Skin epidermis (tissue), 12 donors: ENCODE results near the gene PSMA5.

Source experiments
- H3K27ac ChIP-seq, 21 experiments: fragments of 200-600 bp; sonication (generic) in 11 of 21; one replicate each; pipeline ENCODE4 v1.5.0; 2020; ENCODE audit warnings: mild to moderate bottlenecking in 3 of 21, inconsistent platforms in 2 of 21, moderate library complexity in 2 of 21
- H3K4me3 ChIP-seq, 7 experiments: fragments of 200-600 bp; sonication (generic) in 2 of 7; one replicate each; pipeline ENCODE4 v1.5.0; 2020; ENCODE audit warnings: inconsistent platforms in 2 of 7, mild to moderate bottlenecking in 2 of 7, moderate library complexity in 1 of 7

The PSMA5 gene

GRCh38 chr1:109438798-109439297 lies 12.6 kb upstream of the PSMA5 start:
- Histone ChIP-seq H3K4me3 (no peak overlapping the region), H3K27ac (peak overlapping the region in 3 of 21 experiments; percentile 4 to 55 (median 24))

- Histone ChIP-seq H3K27ac (no peak overlapping the region), H3K4me3 (no peak overlapping the region)
These were observed 8.2 kb upstream of the PSMA5 start for GRCh38 chr1:109434484-109434883.

DNA sequence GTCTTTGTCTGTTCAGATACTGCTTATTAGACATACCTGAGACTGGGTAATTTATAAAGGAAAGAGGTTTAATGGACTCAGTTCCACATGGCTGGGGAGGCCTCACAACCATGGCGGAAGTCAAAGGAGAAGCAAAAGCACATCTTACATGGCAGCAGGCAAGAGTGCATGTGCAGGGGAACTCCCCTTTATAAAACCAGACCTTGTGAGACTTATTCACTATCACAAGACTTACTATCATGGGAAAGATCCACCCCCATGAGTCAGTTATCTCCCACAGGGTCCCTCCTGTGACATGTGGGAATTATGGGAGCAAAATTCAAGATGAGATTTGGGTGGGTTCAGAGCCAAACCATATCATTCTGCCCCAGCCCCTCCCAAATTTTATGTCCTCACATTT lies 7.1 kb upstream of the PSMA5 start:
- no peak overlapping the region for H3K4me3 ChIP-seq
- no peak overlapping the region for H3K27ac ChIP-seq

GRCh38 chr1:109432336-109432735 lies 6.1 kb upstream of the PSMA5 start:
- H3K4me3 ChIP-seq: no peak overlapping the region
- H3K27ac ChIP-seq: no peak overlapping the region

DNA sequence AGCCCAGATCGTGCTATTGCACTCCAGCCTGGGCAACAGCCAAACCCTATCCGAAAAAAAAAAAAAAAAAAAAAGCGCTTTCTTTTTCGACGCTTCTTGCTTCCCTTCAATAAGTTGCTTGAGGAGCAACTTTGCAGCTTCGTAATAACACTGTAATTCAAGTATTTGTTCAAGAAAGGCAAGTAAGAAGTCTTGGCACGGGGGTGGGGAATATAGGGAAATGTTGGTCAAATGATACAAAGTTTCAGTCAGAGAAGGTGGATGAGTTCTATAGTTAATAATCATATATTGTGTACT lies 871 bp upstream of the PSMA5 start:
- Histone ChIP-seq H3K4me3 (peak overlapping the region; percentile 71 to 97 (median 78)), H3K27ac (peak overlapping the region in 20 of 21 experiments; percentile 42 to 93 (median 86))

DNA sequence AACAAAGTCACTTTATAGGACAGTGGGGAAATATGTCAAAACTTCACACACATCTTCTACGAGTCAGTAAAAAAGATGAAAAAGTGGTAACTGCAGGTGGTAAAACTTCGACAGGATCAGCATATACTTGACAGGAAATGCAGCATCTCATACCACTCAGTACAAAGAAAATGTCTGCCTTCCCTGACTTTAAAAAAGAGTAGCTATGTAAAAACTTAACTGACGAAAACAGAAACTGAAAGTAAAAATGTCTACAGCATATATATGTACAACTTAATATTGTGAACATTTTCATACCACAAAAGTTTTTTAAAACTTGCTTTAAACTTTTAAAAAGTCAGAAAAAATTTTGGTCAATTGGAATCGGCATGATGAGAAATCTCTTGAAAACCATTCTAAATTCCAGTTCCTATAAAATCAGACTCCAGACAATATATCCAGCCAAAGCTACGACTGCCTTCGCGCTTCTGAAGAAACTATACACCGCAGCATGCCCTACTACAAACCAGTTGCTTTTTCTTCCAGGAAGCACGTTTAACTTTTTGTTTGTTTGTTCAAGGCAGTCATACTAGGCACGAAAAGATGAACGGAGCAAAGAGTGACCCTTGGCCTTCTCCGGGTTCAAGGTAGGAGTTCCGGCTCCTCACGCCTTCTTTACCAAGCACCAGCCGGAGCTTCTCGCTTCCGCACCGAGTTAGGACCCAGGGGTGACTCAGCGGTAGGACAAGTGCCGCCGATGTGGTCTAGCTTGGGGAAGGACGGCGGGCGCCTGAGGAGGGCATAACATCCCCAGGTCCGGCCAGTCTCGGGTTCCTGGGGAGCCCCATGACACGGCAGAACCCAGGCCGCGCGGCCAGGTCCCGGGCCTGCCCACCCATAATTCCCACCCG lies 612 bp downstream of the PSMA5 start:
- peak overlapping the region; percentile 71 to 97 (median 78) for H3K4me3 ChIP-seq
- H3K27ac ChIP-seq: peak overlapping the region; percentile 54 to 93 (median 87)

DNA sequence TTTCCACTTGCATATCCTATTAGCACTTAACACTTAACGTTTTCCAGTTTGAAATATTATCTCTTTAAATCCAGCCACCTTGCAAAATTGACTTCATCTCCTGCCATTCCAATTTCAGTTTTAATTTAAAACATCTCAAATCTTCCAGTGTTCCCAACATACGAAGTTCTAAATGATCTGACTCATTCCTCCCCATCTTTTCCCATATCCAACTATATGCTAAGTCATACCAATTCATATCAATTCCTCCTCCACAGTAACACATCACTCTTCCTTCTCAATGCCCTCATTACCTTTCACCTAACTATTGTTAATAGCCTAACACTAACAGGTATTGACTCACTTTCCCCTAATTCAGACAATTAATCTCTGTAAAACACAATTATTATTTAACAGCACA lies 2.8 kb downstream of the PSMA5 start:
- no peak overlapping the region for H3K4me3 ChIP-seq
- H3K27ac ChIP-seq: no peak overlapping the region

- Histone ChIP-seq H3K4me3 (no peak overlapping the region), H3K27ac (no peak overlapping the region)
These were observed 13.7 kb downstream of the PSMA5 start for GRCh38 chr1:109412551-109412950.

DNA sequence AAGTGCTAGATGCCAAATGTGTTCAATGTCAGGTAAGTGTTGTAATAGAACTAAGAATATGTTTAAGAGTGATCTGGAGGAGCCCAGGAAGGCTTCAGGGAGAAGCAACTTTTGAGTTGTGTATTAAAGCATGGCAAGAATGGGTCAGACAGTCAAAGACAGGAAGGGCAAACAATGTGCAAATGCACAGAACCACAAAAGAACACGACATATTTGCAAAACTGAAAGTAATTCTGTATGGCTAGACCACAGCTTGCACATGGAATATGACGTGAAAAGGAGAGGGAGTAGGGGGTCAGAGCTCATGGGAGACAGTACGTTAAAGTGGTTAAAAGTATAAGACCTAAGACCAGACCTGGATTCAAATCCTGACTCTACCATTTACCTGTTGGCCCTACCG lies 21.4 kb downstream of the PSMA5 start:
- no peak overlapping the region for H3K27ac ChIP-seq
- no peak overlapping the region for H3K4me3 ChIP-seq

GRCh38 chr1:109402025-109402424 lies 24.2 kb downstream of the PSMA5 start:
- Histone ChIP-seq H3K27ac (no peak overlapping the region), H3K4me3 (no peak overlapping the region)

- H3K4me3 ChIP-seq: no peak overlapping the region
- peak overlapping the region in 1 of 21 experiments; percentile 48 for H3K27ac ChIP-seq
These were observed 26.1 kb downstream of the PSMA5 start for GRCh38 chr1:109400035-109400655.

DNA sequence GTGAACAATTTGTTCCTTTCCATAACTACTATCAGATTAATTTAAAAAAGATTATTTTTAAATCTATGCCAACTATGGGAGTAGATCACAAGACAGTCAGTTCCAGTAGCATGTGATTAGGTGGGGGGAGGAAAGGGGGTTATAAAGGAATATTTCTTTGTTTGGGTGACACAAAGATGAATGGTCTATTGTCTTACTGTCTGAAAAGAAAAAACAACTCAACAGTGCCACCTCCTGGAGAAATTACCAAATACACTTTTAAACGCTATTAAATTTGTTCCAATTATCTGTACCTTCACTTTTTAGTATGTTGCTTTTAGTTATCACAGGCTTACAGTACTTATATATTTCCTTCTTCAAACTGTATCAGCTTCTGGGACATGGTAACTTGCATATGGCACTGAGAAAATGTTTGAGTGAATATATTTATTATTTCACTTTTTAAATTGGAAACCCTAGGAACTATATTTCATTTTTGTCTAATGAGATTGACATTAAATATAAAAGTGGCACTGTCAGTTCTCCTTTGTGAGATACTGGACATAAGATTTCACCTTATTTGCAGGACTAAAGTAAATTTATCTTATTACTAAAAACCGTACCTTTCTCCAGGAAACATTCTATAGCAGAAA lies 26.8 kb downstream of the PSMA5 start:
- Histone ChIP-seq H3K27ac (peak overlapping the region in 3 of 21 experiments; percentile 25 to 71 (median 46)), H3K4me3 (no peak overlapping the region)

GRCh38 chr1:109398343-109399225 lies 27.7 kb downstream of the PSMA5 start:
- Histone ChIP-seq H3K4me3 (peak overlapping the region; percentile 33 to 66 (median 38)), H3K27ac (peak overlapping the region in 17 of 21 experiments; percentile 10 to 80 (median 46))

GRCh38 chr1:109397581-109398342 lies 28.5 kb downstream of the PSMA5 start, which contains the start of gene SORT1:
Gene SORT1 (minus strand): TSS chr1:109397918. CDS start chr1:109397892, 26 bp downstream.
- peak within 1 kb of the TSS in 17 of 21 experiments; percentile 10 to 80 (median 46) for H3K27ac ChIP-seq
- H3K4me3 ChIP-seq: peak within 1 kb of the TSS; percentile 33 to 66 (median 38)

DNA sequence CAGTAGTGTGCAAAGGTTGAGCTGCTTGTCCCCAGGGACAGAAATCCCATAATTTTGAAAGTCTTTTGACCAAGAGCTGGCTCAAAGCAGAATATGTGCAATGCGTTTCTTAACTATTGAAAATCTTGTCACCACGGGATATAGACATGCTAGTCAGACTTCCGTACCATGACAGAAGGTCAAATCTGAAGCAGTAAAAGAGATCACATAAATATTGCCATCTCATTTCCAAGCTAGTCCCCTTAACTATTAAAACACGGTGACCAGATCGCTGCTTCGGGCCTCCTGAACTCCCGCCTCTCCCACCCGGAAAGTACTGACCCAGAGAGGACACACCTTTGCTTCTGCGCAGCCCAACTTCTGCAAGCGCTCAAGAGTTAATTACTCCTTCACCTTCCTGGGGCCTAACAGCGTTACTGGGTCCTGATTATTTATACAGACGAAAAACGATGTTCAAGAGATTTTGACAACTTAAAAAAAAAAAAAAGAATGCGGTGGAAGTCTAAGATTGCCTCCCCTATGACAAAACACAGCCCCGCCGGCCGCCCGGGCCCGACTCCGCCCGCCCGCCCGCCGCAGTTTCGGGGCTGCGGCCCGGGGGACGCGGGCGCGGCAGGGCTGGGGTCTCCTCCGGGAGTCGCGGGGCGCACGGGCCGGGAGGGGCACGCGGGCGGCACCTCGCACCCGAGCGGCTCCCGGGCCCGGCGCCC lies 29.2 kb downstream of the PSMA5 start:
- H3K27ac ChIP-seq: peak overlapping the region in 7 of 21 experiments; percentile 9 to 68 (median 45)
- H3K4me3 ChIP-seq: peak overlapping the region; percentile 33 to 66 (median 38)

- peak overlapping the region in 1 of 21 experiments; percentile 47 for H3K27ac ChIP-seq
- peak overlapping the region in 6 of 7 experiments; percentile 33 to 66 (median 44) for H3K4me3 ChIP-seq
These were observed 29.8 kb downstream of the PSMA5 start for GRCh38 chr1:109396513-109396839.

DNA sequence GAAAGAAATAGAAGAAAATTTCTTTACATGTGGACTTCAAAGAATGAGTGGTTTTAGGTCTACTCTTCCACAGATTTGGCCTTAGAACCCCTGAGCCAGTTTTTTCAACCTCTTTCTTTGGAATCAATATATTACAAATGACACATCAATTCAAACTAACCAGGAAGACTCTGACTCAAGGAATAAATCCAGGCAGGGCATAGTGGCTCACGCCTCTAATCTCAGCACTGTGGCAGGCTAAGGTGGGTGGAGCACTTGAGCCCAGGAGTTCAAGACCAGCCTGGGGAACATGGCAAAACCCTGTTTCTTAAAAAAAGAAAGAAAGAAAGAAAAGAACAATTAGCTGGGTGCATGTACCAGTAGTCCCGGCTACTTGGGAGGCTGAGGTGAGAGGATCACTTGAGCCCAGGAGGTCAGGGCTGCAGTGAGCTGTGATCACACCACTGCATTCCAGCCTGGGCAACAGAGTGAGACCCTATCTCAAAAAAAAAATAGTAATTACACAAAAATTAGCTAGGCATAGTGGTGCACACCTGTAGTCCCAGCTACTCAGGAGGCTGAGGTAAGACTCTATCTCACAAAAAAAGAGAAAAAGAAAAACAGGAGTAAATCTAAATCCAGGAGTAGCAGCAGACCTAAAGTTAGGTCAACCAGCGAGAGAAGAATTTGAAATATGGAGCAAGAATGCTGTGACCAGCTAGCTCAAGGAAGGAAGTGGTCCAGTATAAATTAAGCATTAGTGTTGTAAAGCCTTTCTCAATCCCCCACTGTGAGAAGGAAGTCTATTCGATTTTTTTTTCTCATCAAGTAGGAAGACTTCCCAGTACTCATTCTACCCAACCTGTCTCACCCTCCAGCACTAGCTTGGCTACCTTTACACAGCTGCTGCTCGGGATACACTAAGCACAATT lies 30.4 kb downstream of the PSMA5 start:
- H3K4me3 ChIP-seq: peak overlapping the region in 1 of 7 experiments; percentile 66
- peak overlapping the region in 1 of 21 experiments; percentile 47 for H3K27ac ChIP-seq
